PC-3 (cell line): ENCODE measurements around the gene NEDD4L. TPM values are rescaled to one million over a fixed set of nuclear protein-coding genes. Genes with fewer than 3 reads are reported as not detected.

Source experiments
- ATAC-seq: fragments of 200-7000 bp; cut with Tn5 transposase; 2 replicates; pipeline ENCODE4 v1.9.1; 2020; ENCODE audit warnings: mild to moderate bottlenecking, moderate library complexity
- BruUV-seq: library from RNA; stranded (reverse); fragments of 400-500 nt; replicated peaks from 2 replicates; lab custom pipeline; 2021; lab: Mats Ljungman, UMichigan
- CTCF ChIA-PET: fragments of 300-600 bp; sonication (Branson Sonifier 250); formaldehyde crosslinking; loops from one replicate; lab custom pipeline; 2022; ENCODE audit warnings: antibody characterized with exemption; lab: Charles Lee
- POLR2A ChIA-PET: fragments of 300-600 bp; sonication (Branson Sonifier 250); formaldehyde crosslinking; loops from one replicate; lab custom pipeline; 2022; ENCODE audit warnings: antibody characterized with exemption; ENCODE audit not compliant: unreplicated experiment; lab: Charles Lee
- DNase-seq: peaks from one replicate; pipeline ENCODE4 v3.0.0-alpha.2; 2015
- H2AFZ ChIP-seq: fragments of 300-600 bp; sonication (generic); 2 replicates; pipeline ENCODE4 v1.6.0; 2016; ENCODE audit warnings: antibody characterized with exemption, low read length
- H3F3A ChIP-seq: fragments of 300-600 bp; sonication (generic); one replicate; pipeline ENCODE4 v1.6.0; 2017; ENCODE audit warnings: antibody characterized with exemption, low read length, control low read depth, mild to moderate bottlenecking; ENCODE audit not compliant: unreplicated experiment
- H3K27ac ChIP-seq: fragments of 300-600 bp; sonication (generic); 2 replicates; pipeline ENCODE4 v1.5.1; 2016; ENCODE audit warnings: mild to moderate bottlenecking, low read length
- H3K27me3 ChIP-seq: fragments of 300-600 bp; sonication (generic); 2 replicates; pipeline ENCODE4 v1.6.1; 2016; ENCODE audit warnings: low read length, mixed read lengths
- H3K36me3 ChIP-seq: fragments of 300-600 bp; sonication (generic); 2 replicates; pipeline ENCODE4 v1.6.1; 2016; ENCODE audit warnings: low read depth, mixed run types, low read length, mixed read lengths
- H3K4me1 ChIP-seq: fragments of 300-600 bp; sonication (generic); 2 replicates; pipeline ENCODE4 v1.5.1; 2016; ENCODE audit warnings: low read length; ENCODE audit not compliant: insufficient read depth
- H3K4me2 ChIP-seq: fragments of 300-600 bp; sonication (generic); 2 replicates; pipeline ENCODE4 v1.6.0; 2016; ENCODE audit warnings: low read length
- H3K4me3 ChIP-seq: fragments of 300-600 bp; sonication (generic); 2 replicates; pipeline ENCODE4 v1.5.1; 2016; ENCODE audit warnings: mild to moderate bottlenecking, low read length, mixed read lengths
- H3K79me2 ChIP-seq: fragments of 300-600 bp; sonication (generic); 2 replicates; pipeline ENCODE4 v1.6.1; 2017; ENCODE audit warnings: low read length, mixed read lengths
- H3K9ac ChIP-seq: fragments of 300-600 bp; sonication (generic); 2 replicates; pipeline ENCODE4 v1.6.0; 2016; ENCODE audit warnings: mild to moderate bottlenecking, low read length
- H3K9me2 ChIP-seq: fragments of 300-600 bp; sonication (generic); replicated peaks from 2 replicates; pipeline ENCODE4 v1.6.1; 2016; ENCODE audit warnings: mixed run types, low read length, mixed read lengths
- H3K9me3 ChIP-seq: fragments of 300-600 bp; sonication (generic); 2 replicates; pipeline ENCODE4 v1.6.1; 2016; ENCODE audit warnings: low read length, mixed read lengths
- H4K20me1 ChIP-seq: fragments of 300-600 bp; sonication (generic); 2 replicates; pipeline ENCODE4 v1.6.1; 2016; ENCODE audit warnings: low read length, mixed read lengths
- EZH2 ChIP-seq: fragments of 300-600 bp; sonication (generic); IDR thresholded peaks from one replicate; pipeline ENCODE4 v1.6.1; 2017; ENCODE audit warnings: antibody characterized with exemption, mild to moderate bottlenecking, low read length; ENCODE audit not compliant: unreplicated experiment
- EZH2phosphoT487 ChIP-seq: fragments of 300-600 bp; sonication (generic); IDR thresholded peaks from 2 replicates; pipeline ENCODE4 v1.6.1; 2018; ENCODE audit warnings: mild to moderate bottlenecking, antibody characterized with exemption, low read length, borderline replicate concordance
- intact Hi-C: fragments of 100-400 bp; cut with micrococcal nuclease; formaldehyde crosslinking; loops from 2 replicates; pipeline ENCODE4 v1.9.0; 2023
- total RNA-seq: library from RNA; depleted of rRNA; stranded (reverse); fragments of >200 nt; gene quantifications from 2 replicates; pipeline ENCODE4 v1.2.3, GENCODE V29; 2014
- TF ChIP-seq, protein P1 (sequence below): fragments of 300-600 bp; sonication (generic); conservative IDR thresholded peaks from 2 replicates; pipeline ENCODE4 v1.5.1; 2017; ENCODE audit warnings: antibody characterized with exemption, low read depth, mild to moderate bottlenecking, low read length

The NEDD4L gene
- total RNA-seq, 1 experiment from 2014 or later = 105 TPM

DNA sequence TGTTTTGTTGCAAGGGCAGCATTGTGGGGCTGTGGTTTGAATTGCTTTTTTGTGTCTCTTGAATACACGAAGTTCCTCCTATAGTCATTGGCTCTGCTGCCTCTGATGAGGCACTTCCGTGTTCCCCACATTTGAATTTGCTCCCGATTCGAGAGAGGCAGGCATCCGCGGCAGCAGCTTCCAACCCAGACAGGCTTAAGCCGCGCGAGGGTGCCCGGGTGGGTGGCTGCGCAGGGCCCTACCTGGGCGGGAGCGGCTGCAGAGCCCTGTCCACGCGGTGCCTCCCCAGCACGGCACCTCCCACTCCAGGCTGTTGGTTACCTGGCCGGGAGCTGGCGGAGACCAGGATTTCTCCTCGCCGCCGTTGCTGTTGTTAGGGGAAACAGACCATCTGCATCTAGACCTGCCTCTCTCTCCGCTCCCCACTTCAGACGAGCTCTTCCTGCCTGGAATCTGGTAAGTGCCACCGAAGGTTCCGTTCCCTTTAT lies 151.3 kb downstream of the NEDD4L start:
- Histone ChIP-seq H3K27ac (peak overlapping the region; percentile 59), H3K4me1 (peaks cover 38% of the 10 kb centered on the region), H3K4me3 (no peak overlapping the region), H3K36me3 (no peaks in the 10 kb centered on the region), H4K20me1 (no peaks in the 10 kb centered on the region), H3K4me2 (peak overlapping the region; percentile 60; the same call in 1 of the 2 replicates), H3K27me3 (no peaks in the 10 kb centered on the region), H3K79me2 (peaks cover 67% of the 10 kb centered on the region), H3K9me2 (no peaks in the 10 kb centered on the region), H3K9ac (no peak overlapping the region), H3F3A (no peaks in the 10 kb centered on the region), H3K9me3 (no peaks in the 10 kb centered on the region), H2AFZ (no peak overlapping the region)
- no peak for ATAC-seq
- intact Hi-C loops = no loop called here
- no TSS peak for BruUV-seq
- ChIA-PET CTCF (interaction anchor here (1.0 kb wide), 1 partner anchor 26 kb away, joined by 4 read pairs; no protein-coding TSS in a partner anchor), POLR2A (interaction anchor here (0.6 to 1.0 kb wide), 2 partner anchors 26 to 60 kb away, joined by 4 to 5 read pairs; no protein-coding TSS in a partner anchor)
- TF ChIP-seq, protein P1, sequence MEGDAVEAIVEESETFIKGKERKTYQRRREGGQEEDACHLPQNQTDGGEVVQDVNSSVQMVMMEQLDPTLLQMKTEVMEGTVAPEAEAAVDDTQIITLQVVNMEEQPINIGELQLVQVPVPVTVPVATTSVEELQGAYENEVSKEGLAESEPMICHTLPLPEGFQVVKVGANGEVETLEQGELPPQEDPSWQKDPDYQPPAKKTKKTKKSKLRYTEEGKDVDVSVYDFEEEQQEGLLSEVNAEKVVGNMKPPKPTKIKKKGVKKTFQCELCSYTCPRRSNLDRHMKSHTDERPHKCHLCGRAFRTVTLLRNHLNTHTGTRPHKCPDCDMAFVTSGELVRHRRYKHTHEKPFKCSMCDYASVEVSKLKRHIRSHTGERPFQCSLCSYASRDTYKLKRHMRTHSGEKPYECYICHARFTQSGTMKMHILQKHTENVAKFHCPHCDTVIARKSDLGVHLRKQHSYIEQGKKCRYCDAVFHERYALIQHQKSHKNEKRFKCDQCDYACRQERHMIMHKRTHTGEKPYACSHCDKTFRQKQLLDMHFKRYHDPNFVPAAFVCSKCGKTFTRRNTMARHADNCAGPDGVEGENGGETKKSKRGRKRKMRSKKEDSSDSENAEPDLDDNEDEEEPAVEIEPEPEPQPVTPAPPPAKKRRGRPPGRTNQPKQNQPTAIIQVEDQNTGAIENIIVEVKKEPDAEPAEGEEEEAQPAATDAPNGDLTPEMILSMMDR = no peak
- TF ChIP-seq EZH2 (no peak), EZH2phosphoT487 (no peak)
- DNase-seq = no peak

- Histone ChIP-seq H3K9ac (no peak overlapping the region), H3K4me3 (peak overlapping the region; percentile 38), H3K9me2 (no peaks in the 10 kb centered on the region), H3F3A (no peaks in the 10 kb centered on the region), H3K36me3 (no peaks in the 10 kb centered on the region), H2AFZ (no peak overlapping the region), H4K20me1 (no peaks in the 10 kb centered on the region), H3K79me2 (peaks cover 59% of the 10 kb centered on the region), H3K4me2 (peak overlapping the region; percentile 60), H3K4me1 (peaks cover 29% of the 10 kb centered on the region), H3K27ac (peak overlapping the region; percentile 59), H3K9me3 (no peaks in the 10 kb centered on the region), H3K27me3 (no peaks in the 10 kb centered on the region)
- POLR2A ChIA-PET = interaction anchor here (0.6 to 1.0 kb wide), 2 partner anchors 25 to 59 kb away, joined by 4 to 5 read pairs; no protein-coding TSS in a partner anchor
- ATAC-seq (peak; percentile 84), DNase-seq (peak; percentile 75)
- intact Hi-C loops = loop anchor here (1.0 kb wide), 1 partner anchor 22 kb away; no protein-coding TSS in a partner anchor
- TF ChIP-seq, protein P1 = no peak
- TF ChIP-seq EZH2 (no peak), EZH2phosphoT487 (no peak)
- CTCF ChIA-PET = interaction anchor here (0.6 to 1.0 kb wide), 2 partner anchors 25 to 600 kb away, joined by 4 read pairs; no protein-coding TSS in a partner anchor
- BruUV-seq = no TSS peak
Observed at GRCh38 chr18:58196164-58196563, 152.1 kb downstream of the NEDD4L start.
